Stimulated activated naive B cell treated with anti-CD40 and anti-IgM and Interleukin-4, amounts not matched to agents 10 μg/mL and 1 μg/mL and 100 μg/mL, for 72 hours (primary cell): ENCODE data around the gene GUCY1A2.
"Not testable (repeated sequence)": the region's sequence is repeated elsewhere in the genome, so short reads cannot be mapped to it uniquely, and the experiment has no call there.

ENCODE experiments used
- ATAC-seq, 2 donors: fragments of 150-1000 bp; cut with Tn5 transposase; replicated peaks; 2 replicates each; pipeline ENCODE4 v1.10.0; 2021; ENCODE audit warnings: moderate library complexity in 1 of 2
- DNase-seq: peaks from one replicate; pipeline ENCODE4 v3.0.0; 2021
- H3K27ac Mint-ChIP-seq: one replicate; pipeline ENCODE4 v1.8.0; 2022; ENCODE audit warnings: mild to moderate bottlenecking, mixed read lengths
- H3K27me3 Mint-ChIP-seq, 2 donors: one replicate each; pipeline ENCODE4 v1.8.0; 2022; ENCODE audit warnings: mixed read lengths in 2 of 2
- H3K36me3 Mint-ChIP-seq, 2 donors: one replicate each; pipeline ENCODE4 v1.8.0; 2022; ENCODE audit warnings: mixed read lengths in 2 of 2, mild to moderate bottlenecking in 1 of 2
- H3K4me1 Mint-ChIP-seq, 2 donors: one replicate each; pipeline ENCODE4 v1.8.0; 2022; ENCODE audit warnings: mixed read lengths in 2 of 2, mild to moderate bottlenecking in 1 of 2
- H3K4me3 Mint-ChIP-seq, 2 donors: one replicate each; pipeline ENCODE4 v1.8.0; 2022; ENCODE audit warnings: mild to moderate bottlenecking in 2 of 2, mixed read lengths in 2 of 2, moderate library complexity in 1 of 2
- H3K9me3 Mint-ChIP-seq, 2 donors: one replicate each; pipeline ENCODE4 v1.8.0; 2022; ENCODE audit warnings: mixed read lengths in 2 of 2, mild to moderate bottlenecking in 1 of 2

GUCY1A2 gene

DNA sequence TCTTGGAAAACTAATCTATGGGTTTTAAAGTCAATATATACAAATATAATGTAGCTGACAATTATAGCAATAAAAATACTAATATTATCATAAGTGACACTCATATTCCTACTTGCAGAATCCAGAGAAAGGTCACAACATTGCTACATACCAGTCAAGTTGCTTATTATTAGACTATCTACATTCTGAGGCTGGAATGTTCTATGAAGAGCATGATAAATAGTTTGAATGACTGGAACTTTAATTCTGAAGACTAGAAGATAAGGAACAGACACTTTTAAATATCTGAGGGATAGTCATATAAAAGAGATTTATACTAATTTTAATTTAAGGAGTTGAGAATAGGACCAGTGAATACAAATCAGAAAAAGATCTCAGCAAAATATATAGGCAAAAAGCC is 146.0 kb downstream of the GUCY1A2 start:
- no peaks in the 10 kb centered on the region for H3K4me1 Mint-ChIP-seq
- no peak overlapping the region for H3K4me3 Mint-ChIP-seq
- H3K27ac Mint-ChIP-seq, result no peak overlapping the region
- H3K36me3 Mint-ChIP-seq, result no peaks in the 10 kb centered on the region
- H3K27me3 Mint-ChIP-seq, result no peaks in the 10 kb centered on the region
- H3K9me3 Mint-ChIP-seq, result peaks cover under 1 to 10% of the 10 kb centered on the region in 2 donors
- DNase-seq, result no peak
- no peak for ATAC-seq

DNA sequence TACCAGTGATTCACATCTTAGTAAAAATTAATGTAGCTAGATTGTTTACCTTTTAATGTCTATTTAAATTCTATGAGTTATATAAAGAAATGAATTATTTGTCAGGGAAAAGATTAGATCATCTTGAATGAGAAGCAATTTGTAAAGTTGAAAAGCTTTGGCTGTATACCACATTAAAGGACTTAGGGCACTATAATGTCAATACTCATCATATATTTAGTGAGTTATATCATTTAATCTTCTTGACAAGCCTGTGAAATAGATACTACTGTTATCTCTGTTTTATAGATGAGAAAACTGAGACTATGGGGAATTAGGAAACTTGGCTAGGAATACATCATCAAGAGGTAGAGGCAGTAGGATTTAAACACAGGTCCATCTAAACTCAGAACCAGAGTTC is 160.1 kb downstream of the GUCY1A2 start:
- Mint-ChIP-seq H3K9me3 (peaks cover 4 to 5% of the 10 kb centered on the region in 2 donors), H3K27ac (no peak overlapping the region), H3K36me3 (no peaks in the 10 kb centered on the region), H3K4me3 (no peak overlapping the region), H3K4me1 (no peaks in the 10 kb centered on the region), H3K27me3 (no peaks in the 10 kb centered on the region)
- DNase-seq, result no peak
- ATAC-seq, result no peak

DNA sequence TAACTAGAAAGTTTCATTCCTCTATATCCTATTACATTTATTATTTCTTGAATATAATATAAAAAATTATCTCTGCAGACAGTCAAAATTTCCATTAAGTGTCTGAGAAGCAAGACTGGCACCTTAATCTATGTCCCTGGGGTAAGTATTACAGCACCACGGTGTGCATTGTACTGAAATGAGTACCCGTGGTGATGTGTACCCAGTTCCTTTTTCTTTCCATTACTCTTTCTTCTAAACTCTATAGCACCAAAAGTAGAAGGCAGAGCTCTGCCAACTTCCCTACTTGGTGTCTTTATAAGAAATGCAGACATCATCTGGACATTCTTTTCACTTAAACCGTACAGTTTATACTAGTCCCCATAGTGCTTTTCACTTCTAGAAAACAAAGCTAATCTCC is 161.7 kb downstream of the GUCY1A2 start:
- H3K27ac Mint-ChIP-seq, result no peak overlapping the region

GRCh38 chr11:106854429-106854828 is 163.8 kb downstream of the GUCY1A2 start:
- Mint-ChIP-seq H3K4me3 (no peak overlapping the region), H3K9me3 (peaks cover 13 to 18% of the 10 kb centered on the region in 2 donors), H3K27me3 (no peaks in the 10 kb centered on the region), H3K27ac (no peak overlapping the region), H3K36me3 (no peaks in the 10 kb centered on the region), H3K4me1 (no peaks in the 10 kb centered on the region)
- ATAC-seq (no peak), DNase-seq (no peak)

More for the DNA sequence above, 161.7 kb downstream of the GUCY1A2 start:
- ATAC-seq, result no peak
- no peak for DNase-seq
- Mint-ChIP-seq H3K4me3 (no peak overlapping the region), H3K9me3 (peaks cover 13% of the 10 kb centered on the region in 2 donors), H3K4me1 (no peaks in the 10 kb centered on the region), H3K27me3 (no peaks in the 10 kb centered on the region), H3K36me3 (no peaks in the 10 kb centered on the region)

GRCh38 chr11:106853850-106854401 is 164.3 kb downstream of the GUCY1A2 start:
- H3K27me3 Mint-ChIP-seq, result no peaks in the 10 kb centered on the region

GRCh38 chr11:106852779-106853178 is 165.5 kb downstream of the GUCY1A2 start:
- Mint-ChIP-seq H3K36me3 (no peaks in the 10 kb centered on the region), H3K4me3 (no peak overlapping the region), H3K27me3 (no peaks in the 10 kb centered on the region), H3K9me3 (peaks cover 13 to 18% of the 10 kb centered on the region in 2 donors), H3K4me1 (no peaks in the 10 kb centered on the region), H3K27ac (no peak overlapping the region)
- ATAC-seq, result no peak
- no peak for DNase-seq

More at GRCh38 chr11:106853850-106854401, 164.3 kb downstream of the GUCY1A2 start:
- Mint-ChIP-seq H3K27ac (no peak overlapping the region), H3K9me3 (peaks cover 13 to 18% of the 10 kb centered on the region in 2 donors), H3K4me1 (no peaks in the 10 kb centered on the region), H3K4me3 (no peak overlapping the region), H3K36me3 (no peaks in the 10 kb centered on the region)
- DNase-seq (no peak), ATAC-seq (no peak)

- no peak overlapping the region for H3K4me3 Mint-ChIP-seq
- DNase-seq, result no peak
- H3K9me3 Mint-ChIP-seq, result peaks cover 8 to 13% of the 10 kb centered on the region in 2 donors
- no peak for ATAC-seq
- H3K27ac Mint-ChIP-seq, result no peak overlapping the region
- H3K36me3 Mint-ChIP-seq, result no peaks in the 10 kb centered on the region
- H3K4me1 Mint-ChIP-seq, result no peaks in the 10 kb centered on the region
- no peaks in the 10 kb centered on the region for H3K27me3 Mint-ChIP-seq
These were observed 169.8 kb downstream of the GUCY1A2 start for GRCh38 chr11:106848526-106848925.

GRCh38 chr11:106842134-106842533 is 176.1 kb downstream of the GUCY1A2 start:
- no peak overlapping the region for H3K4me3 Mint-ChIP-seq
- peaks cover 0 to 8% of the 10 kb centered on the region in 2 donors for H3K9me3 Mint-ChIP-seq
- no peak for DNase-seq
- H3K4me1 Mint-ChIP-seq, result no peaks in the 10 kb centered on the region
- no peaks in the 10 kb centered on the region for H3K27me3 Mint-ChIP-seq
- no peaks in the 10 kb centered on the region for H3K36me3 Mint-ChIP-seq
- no peak for ATAC-seq
- no peak overlapping the region for H3K27ac Mint-ChIP-seq

- Mint-ChIP-seq H3K27ac (no peak overlapping the region), H3K4me3 (no peak overlapping the region), H3K4me1 (no peaks in the 10 kb centered on the region), H3K27me3 (no peaks in the 10 kb centered on the region), H3K36me3 (no peaks in the 10 kb centered on the region), H3K9me3 (peaks cover 0 to 8% of the 10 kb centered on the region in 2 donors)
- no peak for ATAC-seq
- no peak for DNase-seq
These were observed 177.3 kb downstream of the GUCY1A2 start for GRCh38 chr11:106840947-106841346.

- DNase-seq, result no peak
- ATAC-seq, result no peak
- Mint-ChIP-seq H3K36me3 (no peaks in the 10 kb centered on the region), H3K27me3 (no peaks in the 10 kb centered on the region), H3K4me1 (no peaks in the 10 kb centered on the region), H3K4me3 (no peak overlapping the region), H3K27ac (no peak overlapping the region), H3K9me3 (peaks cover 0 to 8% of the 10 kb centered on the region in 2 donors)
These were observed 178.1 kb downstream of the GUCY1A2 start for GRCh38 chr11:106840146-106840545.

DNA sequence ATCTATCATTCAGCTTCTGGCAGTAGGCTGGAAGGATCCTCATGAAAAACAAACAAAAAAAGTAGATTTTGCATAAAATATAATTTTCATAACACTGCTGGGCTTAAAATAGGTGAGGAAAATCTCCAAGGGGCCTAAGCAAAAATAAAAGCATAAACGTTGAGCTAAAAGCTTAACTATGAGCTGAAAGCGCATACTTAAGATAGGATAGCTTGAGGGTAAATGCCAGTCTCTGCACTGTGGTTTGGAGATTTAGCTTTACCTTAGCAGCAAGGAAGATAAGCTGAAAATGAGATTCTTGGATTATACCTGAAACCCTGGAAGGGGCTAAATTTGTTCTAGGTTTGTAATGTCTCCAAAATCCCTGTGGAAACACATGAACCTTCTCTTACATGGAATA is 183.7 kb downstream of the GUCY1A2 start:
- DNase-seq (no peak), ATAC-seq (no peak)
- Mint-ChIP-seq H3K36me3 (no peaks in the 10 kb centered on the region), H3K27me3 (no peaks in the 10 kb centered on the region), H3K4me1 (no peaks in the 10 kb centered on the region), H3K27ac (no peak overlapping the region), H3K9me3 (peaks cover 0 to 4% of the 10 kb centered on the region in 2 donors), H3K4me3 (no peak overlapping the region)

- ATAC-seq, result no peak
- H3K4me1 Mint-ChIP-seq, result no peaks in the 10 kb centered on the region
- H3K36me3 Mint-ChIP-seq, result no peaks in the 10 kb centered on the region
These were observed 189.3 kb downstream of the GUCY1A2 start for GRCh38 chr11:106828976-106829375.

GRCh38 chr11:106828576-106828975 is 189.7 kb downstream of the GUCY1A2 start:
- ATAC-seq, result no peak

More at GRCh38 chr11:106828976-106829375, 189.3 kb downstream of the GUCY1A2 start:
- no peak overlapping the region for H3K27ac Mint-ChIP-seq
- H3K9me3 Mint-ChIP-seq, result peaks cover 0 to 5% of the 10 kb centered on the region in 2 donors
- DNase-seq, result no peak
- no peak overlapping the region for H3K4me3 Mint-ChIP-seq
- H3K27me3 Mint-ChIP-seq, result no peaks in the 10 kb centered on the region

DNA sequence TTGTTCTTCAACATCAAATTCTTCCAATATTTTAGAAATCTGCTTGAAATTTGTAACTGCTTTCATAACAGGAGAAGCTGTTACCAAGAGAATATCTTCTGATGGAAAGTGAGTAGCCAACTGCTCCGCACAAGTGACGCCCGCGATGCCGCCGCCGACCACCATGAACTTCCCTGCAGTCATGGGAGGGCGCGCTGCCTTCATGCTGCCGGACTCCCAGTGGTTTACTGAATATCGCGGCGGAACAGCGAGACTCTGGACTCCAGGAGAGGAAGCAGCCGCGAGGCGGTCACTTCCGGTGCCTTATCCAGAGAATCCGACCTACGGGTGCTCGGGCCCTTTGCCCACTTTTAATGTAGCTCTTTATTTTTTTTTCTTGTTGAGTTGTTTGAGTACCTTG is 190.6 kb downstream of the GUCY1A2 start:
- H3K4me3 Mint-ChIP-seq, result no peak overlapping the region

More at GRCh38 chr11:106828576-106828975, 189.7 kb downstream of the GUCY1A2 start:
- Mint-ChIP-seq H3K27me3 (no peaks in the 10 kb centered on the region), H3K9me3 (peaks cover 0 to 6% of the 10 kb centered on the region in 2 donors), H3K27ac (no peak overlapping the region), H3K4me1 (no peaks in the 10 kb centered on the region), H3K4me3 (no peak overlapping the region), H3K36me3 (no peaks in the 10 kb centered on the region)
- no peak for DNase-seq

DNA sequence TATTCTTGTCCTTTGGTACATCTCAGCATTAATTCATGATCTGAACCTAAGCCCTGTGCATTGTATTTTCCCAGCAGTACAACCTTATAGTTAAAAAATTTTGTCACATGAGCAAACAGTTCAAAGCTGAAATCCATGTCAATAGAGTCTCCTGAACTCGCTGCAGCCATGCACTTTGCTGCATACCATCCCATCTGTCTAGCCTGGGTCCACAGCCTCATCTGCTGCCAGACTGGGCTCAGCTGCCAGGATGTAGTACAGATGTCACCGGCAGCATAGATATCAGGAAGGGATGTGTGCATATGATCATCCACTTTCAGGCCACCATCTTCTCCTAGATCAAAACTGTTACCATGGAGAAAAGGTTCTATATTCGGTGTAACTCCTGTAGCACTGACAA is 191.7 kb downstream of the GUCY1A2 start:
- H3K27me3 Mint-ChIP-seq, H3K4me1 Mint-ChIP-seq, DNase-seq, H3K36me3 Mint-ChIP-seq, ATAC-seq, H3K4me3 Mint-ChIP-seq, H3K27ac Mint-ChIP-seq, H3K9me3 Mint-ChIP-seq: not testable (repeated sequence)

More for the DNA sequence above, 190.6 kb downstream of the GUCY1A2 start:
- H3K4me1 Mint-ChIP-seq, result no peaks in the 10 kb centered on the region
- no peaks in the 10 kb centered on the region for H3K27me3 Mint-ChIP-seq
- no peak overlapping the region for H3K27ac Mint-ChIP-seq
- peaks cover 0 to 7% of the 10 kb centered on the region in 2 donors for H3K9me3 Mint-ChIP-seq
- no peaks in the 10 kb centered on the region for H3K36me3 Mint-ChIP-seq
- ATAC-seq (no peak), DNase-seq (no peak)
